Activated CD8-positive, alpha-beta memory T cell treated with anti-CD3 and anti-CD28 coated beads for 36 hours (primary cell): ENCODE data around the gene TTPAL. TPM values are rescaled to one million over a fixed set of nuclear protein-coding genes. Genes with fewer than 3 reads are reported as not detected.

Experiments
- CTCF ChIA-PET: fragments of 350-600 bp; sonication (Branson Sonifier 250); formaldehyde crosslinking; loops from one replicate; lab custom pipeline; 2021; ENCODE audit warnings: antibody characterized with exemption; lab: Charles Lee
- POLR2A ChIA-PET: fragments of 350-600 bp; sonication (Branson Sonifier 250); formaldehyde crosslinking; loops from one replicate; lab custom pipeline; 2021; ENCODE audit warnings: antibody characterized with exemption; lab: Charles Lee
- total RNA-seq, 2 experiments: library from RNA; stranded (reverse); gene quantifications; one replicate each; pipeline ENCODE4 v1.2.3, GENCODE V29; 2021

TTPAL gene
- total RNA-seq, 2 experiments from 2014 or later, result 27.4 to 29.5 TPM

- CTCF ChIA-PET, result no interaction called here
- POLR2A ChIA-PET, result no interaction called here
Measured at GRCh38 chr20:44489931-44490330, 14.3 kb downstream of the TTPAL start.

GRCh38 chr20:44491635-44492395, 16.1 kb downstream of the TTPAL start:
- ChIA-PET POLR2A (no interaction called here), CTCF (no interaction called here)

- ChIA-PET CTCF (interaction anchor here (1.0 kb wide), 1 partner anchor 18 kb away, joined by 3 read pairs; no protein-coding TSS in a partner anchor), POLR2A (no interaction called here)
Measured at GRCh38 chr20:44494266-44494665, 18.6 kb downstream of the TTPAL start.

GRCh38 chr20:44494681-44495080, 19.0 kb downstream of the TTPAL start:
- CTCF ChIA-PET, result interaction anchor here (0.6 to 1.0 kb wide), 2 partner anchors 19 to 298 kb away, joined by 3 read pairs; no protein-coding TSS in a partner anchor
- POLR2A ChIA-PET, result interaction anchor here (1.5 kb wide), 1 partner anchor 19 kb away, joined by 5 read pairs; the partner anchor contains the start of gene TTPAL

- CTCF ChIA-PET, result interaction anchor here (0.6 to 1.0 kb wide), 2 partner anchors 19 to 299 kb away, joined by 3 read pairs; no protein-coding TSS in a partner anchor
- POLR2A ChIA-PET, result interaction anchor here (1.5 kb wide), 1 partner anchor 19 kb away, joined by 5 read pairs; the partner anchor contains the start of gene TTPAL
Measured at GRCh38 chr20:44495257-44495656, 19.6 kb downstream of the TTPAL start.

- ChIA-PET POLR2A (interaction anchor here (0.5 to 1.5 kb wide), 2 partner anchors 10 to 20 kb away, joined by 3 to 5 read pairs; partner anchors contain the start of gene TTPAL), CTCF (no interaction called here)
Measured at GRCh38 chr20:44495802-44496481, 20.3 kb downstream of the TTPAL start.

- ChIA-PET POLR2A (no interaction called here), CTCF (interaction anchor here (0.6 kb wide), 1 partner anchor 157 kb away, joined by 3 read pairs; no protein-coding TSS in a partner anchor)
Measured at GRCh38 chr20:44496976-44497375, 21.3 kb downstream of the TTPAL start.

GRCh38 chr20:44497761-44498160, 22.1 kb downstream of the TTPAL start:
- CTCF ChIA-PET, result no interaction called here
- POLR2A ChIA-PET, result no interaction called here

- CTCF ChIA-PET, result no interaction called here
- POLR2A ChIA-PET, result no interaction called here
Measured at GRCh38 chr20:44500221-44500620, 24.5 kb downstream of the TTPAL start.

- ChIA-PET CTCF (no interaction called here), POLR2A (no interaction called here)
Measured at GRCh38 chr20:44501448-44501847, 25.8 kb downstream of the TTPAL start.

- POLR2A ChIA-PET, result no interaction called here
- CTCF ChIA-PET, result interaction anchor here (0.7 kb wide), 1 partner anchor 90 kb away, joined by 3 read pairs; no protein-coding TSS in a partner anchor
Measured at GRCh38 chr20:44502968-44503367, 27.3 kb downstream of the TTPAL start.

GRCh38 chr20:44504402-44505307, 29.0 kb downstream of the TTPAL start:
- POLR2A ChIA-PET, result interaction anchor here (0.7 kb wide), 1 partner anchor 405 kb away, joined by 3 read pairs; no protein-coding TSS in a partner anchor
- CTCF ChIA-PET, result no interaction called here

GRCh38 chr20:44509762-44510161, 34.1 kb downstream of the TTPAL start:
- ChIA-PET CTCF (no interaction called here), POLR2A (no interaction called here)

- ChIA-PET CTCF (no interaction called here), POLR2A (interaction anchor here (0.6 kb wide), 1 partner anchor 39 kb away, joined by 3 read pairs; no protein-coding TSS in a partner anchor)
Measured at GRCh38 chr20:44513871-44514270, 38.2 kb downstream of the TTPAL start.

GRCh38 chr20:44516491-44516890, 40.8 kb downstream of the TTPAL start:
- ChIA-PET POLR2A (no interaction called here), CTCF (no interaction called here)

- POLR2A ChIA-PET, result no interaction called here
- CTCF ChIA-PET, result no interaction called here
Measured at GRCh38 chr20:44517454-44517853, 41.8 kb downstream of the TTPAL start.

- CTCF ChIA-PET, result interaction anchor here (0.7 kb wide), 1 partner anchor 144 kb away, joined by 3 read pairs; no protein-coding TSS in a partner anchor
- POLR2A ChIA-PET, result interaction anchor here (0.6 to 0.7 kb wide), 2 partner anchors 10 to 37 kb away, joined by 3 to 6 read pairs; no protein-coding TSS in a partner anchor
Measured at GRCh38 chr20:44518248-44518647, 42.6 kb downstream of the TTPAL start.

GRCh38 chr20:44520881-44521280, 45.2 kb downstream of the TTPAL start:
- ChIA-PET POLR2A (interaction anchor here (1.0 kb wide), 1 partner anchor 13 kb away, joined by 4 read pairs; no protein-coding TSS in a partner anchor), CTCF (no interaction called here)
